Measurements from ENCODE around the gene AGAP2.

DNA sequence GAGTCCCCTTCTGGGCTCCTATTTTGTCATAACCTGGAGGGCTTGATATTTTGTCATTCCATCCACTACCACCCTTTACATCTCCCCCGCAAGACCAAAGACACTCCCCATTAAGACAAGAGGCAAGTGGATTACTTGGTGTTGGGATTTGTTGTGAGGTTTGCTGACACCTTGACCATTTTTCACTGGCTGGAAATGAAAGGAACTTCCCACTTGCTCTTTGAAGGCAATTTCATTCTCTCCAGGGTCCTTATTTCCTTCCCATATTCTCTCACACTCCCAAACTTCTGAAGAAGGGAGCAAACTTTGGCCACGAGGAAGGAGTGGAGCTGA is 14.9 kb downstream of the AGAP2 start:
- TF ChIP-seq POLR2A (IDR thresholded peaks at IDR 0.05) = no peak
- TF ChIP-seq CTCF (IDR thresholded peaks at IDR 0.05) = no peak

Data from tibial nerve (tissue), 3 donors.